Keratinocyte (primary cell): Measurements from ENCODE around the gene ITGA2.

Experiments used
- EZH2 ChIP-seq: IDR thresholded peaks from one replicate; pipeline ENCODE4 v1.6.1; 2012; ENCODE audit warnings: inconsistent platforms, mild to moderate bottlenecking, low read length, moderate library complexity
- TF ChIP-seq, protein P1 (sequence below), 3 experiments: IDR thresholded peaks in 1 of 3; conservative IDR thresholded peaks in 1 of 3; optimal IDR thresholded peaks in 1 of 3; 2 replicates in 2 of 3; 3 replicates in 1 of 3; pipeline versions ENCODE3 to v1.5.1; 2011; ENCODE audit warnings: low read length in 3 of 3, mild to moderate bottlenecking in 3 of 3, moderate library complexity in 2 of 3, control low read depth in 1 of 3, inconsistent platforms in 1 of 3; ENCODE audit not compliant: insufficient read depth in 2 of 3; ENCODE audit errors: extremely low read depth in 1 of 3

DNA sequence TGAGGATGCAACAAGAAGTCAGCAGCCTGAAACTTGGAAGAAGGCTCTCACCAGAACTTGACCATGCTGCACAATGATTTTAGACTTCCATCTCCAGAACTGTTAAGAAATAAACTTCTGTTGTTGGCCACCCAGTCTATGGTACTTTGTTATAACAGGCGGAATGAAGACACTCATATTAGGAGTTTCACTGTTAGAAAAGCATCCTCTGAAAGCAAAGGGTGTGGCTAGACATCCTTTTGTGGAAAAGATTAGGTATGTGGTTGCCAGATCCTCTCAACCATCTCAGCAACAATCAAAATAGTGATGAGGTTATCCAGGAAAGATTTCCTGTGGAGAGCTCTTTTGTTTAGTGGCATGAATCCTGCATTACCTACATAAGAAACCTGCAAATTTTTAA lies 20.7 kb downstream of the ITGA2 start:
- TF ChIP-seq, protein P1, sequence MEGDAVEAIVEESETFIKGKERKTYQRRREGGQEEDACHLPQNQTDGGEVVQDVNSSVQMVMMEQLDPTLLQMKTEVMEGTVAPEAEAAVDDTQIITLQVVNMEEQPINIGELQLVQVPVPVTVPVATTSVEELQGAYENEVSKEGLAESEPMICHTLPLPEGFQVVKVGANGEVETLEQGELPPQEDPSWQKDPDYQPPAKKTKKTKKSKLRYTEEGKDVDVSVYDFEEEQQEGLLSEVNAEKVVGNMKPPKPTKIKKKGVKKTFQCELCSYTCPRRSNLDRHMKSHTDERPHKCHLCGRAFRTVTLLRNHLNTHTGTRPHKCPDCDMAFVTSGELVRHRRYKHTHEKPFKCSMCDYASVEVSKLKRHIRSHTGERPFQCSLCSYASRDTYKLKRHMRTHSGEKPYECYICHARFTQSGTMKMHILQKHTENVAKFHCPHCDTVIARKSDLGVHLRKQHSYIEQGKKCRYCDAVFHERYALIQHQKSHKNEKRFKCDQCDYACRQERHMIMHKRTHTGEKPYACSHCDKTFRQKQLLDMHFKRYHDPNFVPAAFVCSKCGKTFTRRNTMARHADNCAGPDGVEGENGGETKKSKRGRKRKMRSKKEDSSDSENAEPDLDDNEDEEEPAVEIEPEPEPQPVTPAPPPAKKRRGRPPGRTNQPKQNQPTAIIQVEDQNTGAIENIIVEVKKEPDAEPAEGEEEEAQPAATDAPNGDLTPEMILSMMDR (optimal IDR thresholded peaks at IDR 0.05 in 1 of 3, IDR thresholded peaks at IDR 0.05 in 1 of 3, conservative IDR thresholded peaks at IDR 0.05 in 1 of 3; ENCODE audit: extremely low read depth in 1 of 3, insufficient read depth in 2 of 3, low read length in 3 of 3), result no peak
- no peak for TF ChIP-seq EZH2
